T-helper 2 cell treated with Interferon-gamma antibody and Interleukin-4, amounts not matched to agents 5 μg/mL and 100 μg/mL, for 36 hours (primary cell): ENCODE results near the gene CD55.

ENCODE experiments used
- DNase-seq: peaks from one replicate; pipeline ENCODE4 v3.0.0; 2021; ENCODE audit warnings: low spot score
- H3K27ac Mint-ChIP-seq: one replicate; pipeline ENCODE4 v1.8.0; 2021; ENCODE audit warnings: mild to moderate bottlenecking, mixed read lengths
- H3K27me3 Mint-ChIP-seq: one replicate; pipeline ENCODE4 v1.8.0; 2021; ENCODE audit warnings: low read depth, mixed read lengths
- H3K36me3 Mint-ChIP-seq: one replicate; pipeline ENCODE4 v1.8.0; 2021; ENCODE audit warnings: low read depth, mixed read lengths
- H3K4me1 Mint-ChIP-seq: one replicate; pipeline ENCODE4 v1.8.0; 2021; ENCODE audit warnings: low read depth, mixed read lengths
- H3K4me3 Mint-ChIP-seq: one replicate; pipeline ENCODE4 v1.8.0; 2022; ENCODE audit warnings: mild to moderate bottlenecking, moderate library complexity, mixed read lengths
- H3K9me3 Mint-ChIP-seq: one replicate; pipeline ENCODE4 v1.8.0; 2021; ENCODE audit warnings: mixed read lengths

Gene CD55, protein sequence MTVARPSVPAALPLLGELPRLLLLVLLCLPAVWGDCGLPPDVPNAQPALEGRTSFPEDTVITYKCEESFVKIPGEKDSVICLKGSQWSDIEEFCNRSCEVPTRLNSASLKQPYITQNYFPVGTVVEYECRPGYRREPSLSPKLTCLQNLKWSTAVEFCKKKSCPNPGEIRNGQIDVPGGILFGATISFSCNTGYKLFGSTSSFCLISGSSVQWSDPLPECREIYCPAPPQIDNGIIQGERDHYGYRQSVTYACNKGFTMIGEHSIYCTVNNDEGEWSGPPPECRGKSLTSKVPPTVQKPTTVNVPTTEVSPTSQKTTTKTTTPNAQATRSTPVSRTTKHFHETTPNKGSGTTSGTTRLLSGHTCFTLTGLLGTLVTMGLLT

DNA sequence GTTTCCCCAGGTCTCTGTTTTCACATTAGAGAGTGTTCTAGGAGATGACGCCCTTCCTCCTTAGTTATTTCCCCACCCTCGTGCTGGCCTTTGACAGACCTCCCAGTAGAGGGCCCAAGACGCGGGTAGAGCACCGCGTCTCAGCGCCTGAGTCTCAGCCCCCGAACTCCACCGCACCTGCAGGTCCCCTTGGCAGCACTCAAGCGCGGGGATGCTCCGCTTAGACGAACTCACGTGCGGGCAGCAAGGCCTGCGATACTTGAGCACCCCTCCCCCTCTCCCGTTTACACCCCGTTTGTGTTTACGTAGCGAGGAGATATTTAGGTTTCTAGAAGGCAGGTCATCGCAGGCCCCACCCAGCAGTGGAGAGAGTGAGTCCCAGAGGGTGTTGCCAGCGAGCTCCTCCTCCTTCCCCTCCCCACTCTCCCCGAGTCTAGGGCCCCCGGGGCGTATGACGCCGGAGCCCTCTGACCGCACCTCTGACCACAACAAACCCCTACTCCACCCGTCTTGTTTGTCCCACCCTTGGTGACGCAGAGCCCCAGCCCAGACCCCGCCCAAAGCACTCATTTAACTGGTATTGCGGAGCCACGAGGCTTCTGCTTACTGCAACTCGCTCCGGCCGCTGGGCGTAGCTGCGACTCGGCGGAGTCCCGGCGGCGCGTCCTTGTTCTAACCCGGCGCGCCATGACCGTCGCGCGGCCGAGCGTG lies at the start of gene CD55:
Gene CD55, plus strand, starts transcription at position 600 of the 711 bp plus-strand sequence. Its CDS starts 88 bp downstream, at position 688.
- peak within 1 kb of the TSS; percentile 92 for H3K4me3 Mint-ChIP-seq
- H3K27me3 Mint-ChIP-seq: peaks cover 2% of the 10 kb centered on the region
- peak; percentile 99 for DNase-seq
- no peaks in the 10 kb centered on the region for H3K9me3 Mint-ChIP-seq
- H3K36me3 Mint-ChIP-seq: peaks cover 31% of the 10 kb centered on the region
- peak within 1 kb of the TSS; percentile 99 for H3K27ac Mint-ChIP-seq
- H3K4me1 Mint-ChIP-seq: peaks cover 32% of the 10 kb centered on the region

DNA sequence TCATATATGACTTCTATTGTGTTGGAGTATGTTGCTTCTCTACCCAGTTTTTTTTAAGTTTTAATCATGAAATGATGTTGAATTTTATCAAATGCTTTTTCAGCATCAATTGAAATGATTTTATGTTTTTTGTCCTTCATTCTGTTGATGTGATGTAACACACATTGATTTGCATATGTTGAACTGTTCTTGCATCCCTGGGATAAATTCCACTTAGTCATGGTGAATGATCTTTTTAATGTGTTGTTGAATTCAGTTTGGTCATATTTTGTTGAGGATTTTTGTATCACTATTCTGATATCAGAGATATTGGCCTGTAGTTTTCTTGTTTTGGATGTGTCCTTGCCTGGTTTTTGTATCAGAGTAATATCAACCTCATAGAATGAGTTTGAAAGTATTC lies 46.6 kb upstream of the CD55 start:
- H3K36me3 Mint-ChIP-seq: no peaks in the 10 kb centered on the region
- no peak overlapping the region for H3K27ac Mint-ChIP-seq
- H3K9me3 Mint-ChIP-seq: peaks cover 21% of the 10 kb centered on the region
- peaks cover 13% of the 10 kb centered on the region for H3K4me1 Mint-ChIP-seq
- no peak overlapping the region for H3K4me3 Mint-ChIP-seq
- no peak for DNase-seq
- H3K27me3 Mint-ChIP-seq: peaks cover 14% of the 10 kb centered on the region

- no peak for DNase-seq
- Mint-ChIP-seq H3K27ac (no peak overlapping the region), H3K4me3 (no peak overlapping the region), H3K9me3 (peaks cover 21% of the 10 kb centered on the region), H3K27me3 (peaks cover 14% of the 10 kb centered on the region), H3K36me3 (no peaks in the 10 kb centered on the region), H3K4me1 (peaks cover 18% of the 10 kb centered on the region)
Measured at GRCh38 chr1:207276465-207276864, 45.0 kb upstream of the CD55 start.

DNA sequence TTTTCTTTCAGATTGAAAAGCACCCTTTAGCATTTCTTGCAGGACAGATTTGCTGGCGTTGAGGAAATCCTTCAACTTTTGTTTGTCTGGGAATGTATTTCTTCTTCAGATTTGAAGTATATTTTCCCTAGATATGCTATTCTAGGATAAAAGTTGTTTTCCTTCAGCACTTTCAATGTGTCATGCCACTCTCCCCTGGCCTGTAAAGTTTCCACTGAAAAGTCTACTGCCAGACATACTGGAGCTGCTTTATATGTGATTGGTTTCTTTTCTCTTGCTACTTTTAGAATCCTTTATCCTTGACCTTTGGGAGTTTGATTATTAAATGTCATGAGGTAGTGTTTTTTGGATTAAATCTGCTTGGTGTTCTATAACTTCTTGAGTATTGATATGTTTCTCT lies 44.2 kb upstream of the CD55 start:
- Mint-ChIP-seq H3K4me3 (peak overlapping the region; percentile 7), H3K9me3 (peaks cover 17% of the 10 kb centered on the region), H3K36me3 (no peaks in the 10 kb centered on the region), H3K27me3 (peaks cover 14% of the 10 kb centered on the region), H3K27ac (no peak overlapping the region), H3K4me1 (peaks cover 26% of the 10 kb centered on the region)
- DNase-seq: no peak

DNA sequence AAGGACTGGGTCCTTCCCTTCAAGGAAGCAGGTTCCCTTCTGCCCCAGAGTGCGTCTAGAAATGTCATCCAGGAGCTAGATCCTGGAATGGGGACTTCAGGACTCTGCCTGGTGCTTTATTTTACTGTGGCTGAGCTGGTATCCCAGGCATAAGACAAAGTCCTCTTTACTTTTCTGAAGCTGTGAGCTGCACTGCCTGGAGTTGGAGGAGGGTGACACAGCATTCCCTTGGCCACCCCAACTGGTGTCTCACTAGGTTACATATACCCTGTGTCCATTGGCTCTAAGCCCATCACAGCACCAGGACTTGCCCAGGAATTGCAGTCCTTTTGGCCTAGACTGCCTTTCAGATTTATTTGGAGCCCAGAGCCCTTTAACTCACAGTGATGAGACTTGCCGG lies 41.8 kb upstream of the CD55 start:
- peaks cover 36% of the 10 kb centered on the region for H3K4me1 Mint-ChIP-seq
- no peak overlapping the region for H3K4me3 Mint-ChIP-seq
- peaks cover 17% of the 10 kb centered on the region for H3K9me3 Mint-ChIP-seq
- DNase-seq: no peak
- H3K36me3 Mint-ChIP-seq: no peaks in the 10 kb centered on the region
- H3K27me3 Mint-ChIP-seq: peaks cover 14% of the 10 kb centered on the region
- H3K27ac Mint-ChIP-seq: no peak overlapping the region

DNA sequence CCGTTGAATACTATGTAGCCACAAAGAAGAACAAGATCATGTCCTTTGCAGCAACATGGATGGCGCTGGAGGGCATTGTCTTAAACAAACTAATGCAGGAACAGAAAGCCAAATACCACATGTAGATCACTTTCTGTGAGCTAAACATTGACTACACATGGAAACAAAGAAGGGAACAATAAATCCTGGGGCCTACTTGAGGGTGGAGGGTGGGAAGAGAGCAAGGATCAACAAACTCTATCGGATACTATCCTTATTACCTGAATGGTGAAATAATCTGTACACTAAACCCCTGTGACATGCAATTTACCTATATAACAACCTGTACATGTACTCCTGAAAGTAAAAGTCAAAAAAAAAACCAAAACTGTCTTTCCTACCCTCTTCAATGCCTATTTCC lies 40.8 kb upstream of the CD55 start:
- no peak for DNase-seq
- Mint-ChIP-seq H3K36me3 (no peaks in the 10 kb centered on the region), H3K4me1 (peaks cover 36% of the 10 kb centered on the region), H3K4me3 (no peak overlapping the region), H3K27me3 (peaks cover 4% of the 10 kb centered on the region), H3K27ac (no peak overlapping the region), H3K9me3 (peaks cover 6% of the 10 kb centered on the region)

GRCh38 chr1:207282058-207282457 lies 39.4 kb upstream of the CD55 start:
- H3K9me3 Mint-ChIP-seq: no peaks in the 10 kb centered on the region
- no peaks in the 10 kb centered on the region for H3K36me3 Mint-ChIP-seq
- H3K4me3 Mint-ChIP-seq: no peak overlapping the region
- H3K27me3 Mint-ChIP-seq: peaks cover 3% of the 10 kb centered on the region
- DNase-seq: no peak
- H3K27ac Mint-ChIP-seq: peak overlapping the region; percentile 42
- H3K4me1 Mint-ChIP-seq: peaks cover 29% of the 10 kb centered on the region

- H3K36me3 Mint-ChIP-seq: no peaks in the 10 kb centered on the region
- H3K4me1 Mint-ChIP-seq: peaks cover 24% of the 10 kb centered on the region
- peaks cover 7% of the 10 kb centered on the region for H3K27me3 Mint-ChIP-seq
- peak overlapping the region; percentile 16 for H3K4me3 Mint-ChIP-seq
- no peaks in the 10 kb centered on the region for H3K9me3 Mint-ChIP-seq
- peak overlapping the region; percentile 28 for H3K27ac Mint-ChIP-seq
- no peak for DNase-seq
Measured at GRCh38 chr1:207282496-207283380, 38.7 kb upstream of the CD55 start.

DNA sequence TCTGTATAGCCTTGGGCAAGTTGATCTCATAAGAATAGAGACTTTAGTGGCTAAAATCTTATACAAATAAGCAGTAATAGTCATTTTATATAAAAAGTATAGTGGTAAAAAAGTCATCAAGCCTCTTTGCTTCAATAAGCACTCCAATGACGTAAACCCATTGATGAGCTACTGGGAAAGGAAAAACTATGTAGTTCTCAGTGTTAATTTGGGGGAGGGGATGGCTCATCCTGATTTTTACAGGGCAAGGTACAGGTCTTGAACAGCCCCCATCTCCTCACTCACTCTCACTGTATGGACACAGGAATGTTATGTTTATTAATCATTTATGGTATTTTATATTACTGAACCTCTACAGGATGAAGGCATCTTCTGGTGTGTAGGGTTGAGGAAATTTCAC lies 38.1 kb upstream of the CD55 start:
- H3K4me3 Mint-ChIP-seq: no peak overlapping the region
- H3K27me3 Mint-ChIP-seq: peaks cover 9% of the 10 kb centered on the region
- H3K9me3 Mint-ChIP-seq: no peaks in the 10 kb centered on the region
- peaks cover 24% of the 10 kb centered on the region for H3K4me1 Mint-ChIP-seq
- no peaks in the 10 kb centered on the region for H3K36me3 Mint-ChIP-seq
- H3K27ac Mint-ChIP-seq: no peak overlapping the region
- no peak for DNase-seq

GRCh38 chr1:207284209-207284897 lies 37.1 kb upstream of the CD55 start:
- DNase-seq: no peak
- no peaks in the 10 kb centered on the region for H3K36me3 Mint-ChIP-seq
- H3K27ac Mint-ChIP-seq: no peak overlapping the region
- peaks cover 24% of the 10 kb centered on the region for H3K4me1 Mint-ChIP-seq
- no peak overlapping the region for H3K4me3 Mint-ChIP-seq
- H3K9me3 Mint-ChIP-seq: no peaks in the 10 kb centered on the region
- H3K27me3 Mint-ChIP-seq: peaks cover 9% of the 10 kb centered on the region

GRCh38 chr1:207286786-207287468 lies 34.6 kb upstream of the CD55 start:
- H3K4me3 Mint-ChIP-seq: no peak overlapping the region
- peaks cover 9% of the 10 kb centered on the region for H3K27me3 Mint-ChIP-seq
- no peak overlapping the region for H3K27ac Mint-ChIP-seq
- peaks cover 14% of the 10 kb centered on the region for H3K4me1 Mint-ChIP-seq
- no peak for DNase-seq
- peaks cover 11% of the 10 kb centered on the region for H3K9me3 Mint-ChIP-seq
- H3K36me3 Mint-ChIP-seq: no peaks in the 10 kb centered on the region

GRCh38 chr1:207288315-207288714 lies 33.2 kb upstream of the CD55 start:
- no peak for DNase-seq
- peaks cover 9% of the 10 kb centered on the region for H3K27me3 Mint-ChIP-seq
- no peak overlapping the region for H3K4me3 Mint-ChIP-seq
- no peak overlapping the region for H3K27ac Mint-ChIP-seq
- peaks cover 18% of the 10 kb centered on the region for H3K9me3 Mint-ChIP-seq
- H3K4me1 Mint-ChIP-seq: no peaks in the 10 kb centered on the region
- H3K36me3 Mint-ChIP-seq: no peaks in the 10 kb centered on the region

DNA sequence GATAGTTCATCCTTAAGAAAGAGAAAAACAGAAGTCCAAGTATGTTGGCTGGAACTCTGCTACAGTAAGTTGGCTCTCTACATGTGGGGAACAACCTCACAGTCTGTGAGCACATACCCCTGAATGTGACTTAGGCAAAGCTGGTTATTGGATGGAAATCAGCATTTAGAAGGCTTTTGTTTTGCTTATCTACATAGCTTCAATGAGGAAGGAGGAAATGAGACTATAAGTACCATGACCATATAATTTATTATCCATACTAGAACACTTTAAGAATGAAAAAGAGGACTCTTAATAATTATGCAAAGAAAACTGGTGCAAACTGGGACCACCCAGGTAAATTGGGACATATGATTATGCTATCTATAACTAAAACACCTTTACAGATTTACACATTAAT lies 31.7 kb upstream of the CD55 start:
- H3K27me3 Mint-ChIP-seq: peaks cover 11% of the 10 kb centered on the region
- no peak for DNase-seq
- no peaks in the 10 kb centered on the region for H3K4me1 Mint-ChIP-seq
- H3K4me3 Mint-ChIP-seq: no peak overlapping the region
- H3K27ac Mint-ChIP-seq: no peak overlapping the region
- no peaks in the 10 kb centered on the region for H3K36me3 Mint-ChIP-seq
- H3K9me3 Mint-ChIP-seq: peaks cover 18% of the 10 kb centered on the region
